ENCODE data around the gene JARID2.

DNA sequence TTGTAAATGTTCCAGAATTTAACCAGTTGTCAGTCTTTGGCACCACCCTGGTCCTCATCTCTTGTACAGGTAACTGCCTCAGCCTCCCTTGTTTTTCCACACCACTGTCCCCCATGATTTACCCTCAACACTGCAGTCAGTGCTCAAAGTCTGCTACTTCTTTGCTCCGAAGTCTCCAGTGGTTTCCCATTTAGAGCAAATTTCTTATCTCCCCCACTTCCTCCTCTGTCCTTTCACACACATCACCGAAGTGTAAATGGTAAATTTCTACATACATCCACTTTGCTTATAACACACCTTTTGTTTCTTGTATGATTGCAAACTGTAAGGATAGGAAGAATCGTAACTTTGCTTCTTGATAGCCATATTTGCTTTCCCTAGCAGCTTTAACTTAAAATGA is 115.3 kb downstream of the JARID2 start:
- TF ChIP-seq, protein P1, sequence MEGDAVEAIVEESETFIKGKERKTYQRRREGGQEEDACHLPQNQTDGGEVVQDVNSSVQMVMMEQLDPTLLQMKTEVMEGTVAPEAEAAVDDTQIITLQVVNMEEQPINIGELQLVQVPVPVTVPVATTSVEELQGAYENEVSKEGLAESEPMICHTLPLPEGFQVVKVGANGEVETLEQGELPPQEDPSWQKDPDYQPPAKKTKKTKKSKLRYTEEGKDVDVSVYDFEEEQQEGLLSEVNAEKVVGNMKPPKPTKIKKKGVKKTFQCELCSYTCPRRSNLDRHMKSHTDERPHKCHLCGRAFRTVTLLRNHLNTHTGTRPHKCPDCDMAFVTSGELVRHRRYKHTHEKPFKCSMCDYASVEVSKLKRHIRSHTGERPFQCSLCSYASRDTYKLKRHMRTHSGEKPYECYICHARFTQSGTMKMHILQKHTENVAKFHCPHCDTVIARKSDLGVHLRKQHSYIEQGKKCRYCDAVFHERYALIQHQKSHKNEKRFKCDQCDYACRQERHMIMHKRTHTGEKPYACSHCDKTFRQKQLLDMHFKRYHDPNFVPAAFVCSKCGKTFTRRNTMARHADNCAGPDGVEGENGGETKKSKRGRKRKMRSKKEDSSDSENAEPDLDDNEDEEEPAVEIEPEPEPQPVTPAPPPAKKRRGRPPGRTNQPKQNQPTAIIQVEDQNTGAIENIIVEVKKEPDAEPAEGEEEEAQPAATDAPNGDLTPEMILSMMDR (IDR thresholded peaks at IDR 0.05): no peak
- TF ChIP-seq, protein P2, sequence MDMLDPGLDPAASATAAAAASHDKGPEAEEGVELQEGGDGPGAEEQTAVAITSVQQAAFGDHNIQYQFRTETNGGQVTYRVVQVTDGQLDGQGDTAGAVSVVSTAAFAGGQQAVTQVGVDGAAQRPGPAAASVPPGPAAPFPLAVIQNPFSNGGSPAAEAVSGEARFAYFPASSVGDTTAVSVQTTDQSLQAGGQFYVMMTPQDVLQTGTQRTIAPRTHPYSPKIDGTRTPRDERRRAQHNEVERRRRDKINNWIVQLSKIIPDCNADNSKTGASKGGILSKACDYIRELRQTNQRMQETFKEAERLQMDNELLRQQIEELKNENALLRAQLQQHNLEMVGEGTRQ (IDR thresholded peaks at IDR 0.05; ENCODE audit: borderline replicate concordance, low read depth, low read length): no peak
- no peak for TF ChIP-seq EZH2phosphoT487 (IDR thresholded peaks at IDR 0.05; ENCODE audit: borderline replicate concordance, low read depth)
- no peak for TF ChIP-seq NFIC (IDR thresholded peaks at IDR 0.05; ENCODE audit: borderline replicate concordance)
- no peak for TF ChIP-seq FOXJ3 (CRISPR knock-in tag; IDR thresholded peaks at IDR 0.05)
- TF ChIP-seq FOSL2 (IDR thresholded peaks at IDR 0.05; ENCODE audit: borderline replicate concordance, low read depth): no peak
- TF ChIP-seq EP300 (IDR thresholded peaks at IDR 0.05; ENCODE audit: borderline replicate concordance in 1 of 2, low read depth in 1 of 2, low read length in 1 of 2): no peak
- TF ChIP-seq TCF12 (IDR thresholded peaks at IDR 0.05): no peak
- TF ChIP-seq RAD21 (IDR thresholded peaks at IDR 0.05; ENCODE audit: low read length): no peak
- no peak for TF ChIP-seq YY1 (IDR thresholded peaks at IDR 0.05; ENCODE audit: low read depth)
- TF ChIP-seq, protein P3, sequence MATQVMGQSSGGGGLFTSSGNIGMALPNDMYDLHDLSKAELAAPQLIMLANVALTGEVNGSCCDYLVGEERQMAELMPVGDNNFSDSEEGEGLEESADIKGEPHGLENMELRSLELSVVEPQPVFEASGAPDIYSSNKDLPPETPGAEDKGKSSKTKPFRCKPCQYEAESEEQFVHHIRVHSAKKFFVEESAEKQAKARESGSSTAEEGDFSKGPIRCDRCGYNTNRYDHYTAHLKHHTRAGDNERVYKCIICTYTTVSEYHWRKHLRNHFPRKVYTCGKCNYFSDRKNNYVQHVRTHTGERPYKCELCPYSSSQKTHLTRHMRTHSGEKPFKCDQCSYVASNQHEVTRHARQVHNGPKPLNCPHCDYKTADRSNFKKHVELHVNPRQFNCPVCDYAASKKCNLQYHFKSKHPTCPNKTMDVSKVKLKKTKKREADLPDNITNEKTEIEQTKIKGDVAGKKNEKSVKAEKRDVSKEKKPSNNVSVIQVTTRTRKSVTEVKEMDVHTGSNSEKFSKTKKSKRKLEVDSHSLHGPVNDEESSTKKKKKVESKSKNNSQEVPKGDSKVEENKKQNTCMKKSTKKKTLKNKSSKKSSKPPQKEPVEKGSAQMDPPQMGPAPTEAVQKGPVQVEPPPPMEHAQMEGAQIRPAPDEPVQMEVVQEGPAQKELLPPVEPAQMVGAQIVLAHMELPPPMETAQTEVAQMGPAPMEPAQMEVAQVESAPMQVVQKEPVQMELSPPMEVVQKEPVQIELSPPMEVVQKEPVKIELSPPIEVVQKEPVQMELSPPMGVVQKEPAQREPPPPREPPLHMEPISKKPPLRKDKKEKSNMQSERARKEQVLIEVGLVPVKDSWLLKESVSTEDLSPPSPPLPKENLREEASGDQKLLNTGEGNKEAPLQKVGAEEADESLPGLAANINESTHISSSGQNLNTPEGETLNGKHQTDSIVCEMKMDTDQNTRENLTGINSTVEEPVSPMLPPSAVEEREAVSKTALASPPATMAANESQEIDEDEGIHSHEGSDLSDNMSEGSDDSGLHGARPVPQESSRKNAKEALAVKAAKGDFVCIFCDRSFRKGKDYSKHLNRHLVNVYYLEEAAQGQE (IDR thresholded peaks at IDR 0.05; ENCODE audit: low read depth, low read length): no peak
- no peak for TF ChIP-seq CHD2 (IDR thresholded peaks at IDR 0.05; ENCODE audit: low read length, partially characterized antibody)

Data from SK-N-SH (cell line).